Liver (tissue), 9 donors: ENCODE data around the gene SLC5A5. TPM values are rescaled to one million over a fixed set of nuclear protein-coding genes. Genes with fewer than 3 reads are reported as not detected.

Experiments used
- DNase-seq: peaks from one replicate; pipeline ENCODE4 v3.0.0-alpha.2; 2017; ENCODE audit warnings: low spot score
- H3K27ac ChIP-seq, 2 donors: one replicate each; pipeline ENCODE4 v1.7.0; 2013; ENCODE audit warnings: inconsistent platforms in 2 of 2, low read length in 2 of 2, control low read depth in 1 of 2, low read depth in 1 of 2, mild to moderate bottlenecking in 1 of 2
- H3K27me3 ChIP-seq, 4 donors: one replicate each; pipeline versions ENCODE4 v1.6.1 to v1.7.0; 2013; ENCODE audit warnings: low read length in 3 of 4, inconsistent platforms in 1 of 4, mild to moderate bottlenecking in 1 of 4, moderate library complexity in 1 of 4; ENCODE audit not compliant: control insufficient read depth in 4 of 4, insufficient read depth in 4 of 4
- H3K36me3 ChIP-seq, 4 donors: one replicate each; pipeline versions ENCODE4 v1.6.1 to v1.7.0; 2013; ENCODE audit warnings: low read length in 3 of 4, mild to moderate bottlenecking in 3 of 4, low read depth in 1 of 4, moderate library complexity in 1 of 4; ENCODE audit not compliant: control insufficient read depth in 4 of 4, insufficient read depth in 3 of 4
- H3K4me1 ChIP-seq, 4 donors: one replicate each; pipeline versions ENCODE4 v1.6.1 to v1.7.0; 2013; ENCODE audit warnings: low read length in 3 of 4, mild to moderate bottlenecking in 3 of 4, moderate library complexity in 1 of 4; ENCODE audit not compliant: control insufficient read depth in 4 of 4, insufficient read depth in 4 of 4
- H3K4me3 ChIP-seq, 3 donors: one replicate each; pipeline versions ENCODE4 v1.6.1 to v1.7.0; 2013; ENCODE audit warnings: low read length in 3 of 3, control low read depth in 1 of 3, low read depth in 1 of 3, mild to moderate bottlenecking in 1 of 3
- H3K9ac ChIP-seq, 2 donors: one replicate each; pipeline ENCODE4 v1.7.0; 2013; ENCODE audit warnings: low read length in 2 of 2, mild to moderate bottlenecking in 2 of 2, moderate library complexity in 2 of 2, control low read depth in 1 of 2, low read depth in 1 of 2
- H3K9me3 ChIP-seq, 4 donors: one replicate each; pipeline versions ENCODE4 v1.6.1 to v1.7.0; 2013; ENCODE audit warnings: low read length in 3 of 4; ENCODE audit not compliant: control insufficient read depth in 4 of 4
- ATF3 ChIP-seq: IDR thresholded peaks from 2 replicates; pipeline ENCODE4 v1.6.1; 2016; ENCODE audit warnings: antibody characterized with exemption
- CTCF ChIP-seq: fragments of 150-350 bp; IDR thresholded peaks from 2 replicates; pipeline ENCODE4 v1.5.1; 2017; ENCODE audit warnings: improper control_type of control experiment, low read depth, low read length; ENCODE audit not compliant: missing input control
- EGR1 ChIP-seq, 2 donors: IDR thresholded peaks; 2 replicates each; pipeline ENCODE4 v1.6.1; 2016 to 2018; ENCODE audit warnings: antibody characterized with exemption in 2 of 2, low read depth in 2 of 2
- FOXA1 ChIP-seq: IDR thresholded peaks from 2 replicates; pipeline ENCODE4 v1.6.1; 2016; ENCODE audit warnings: antibody characterized with exemption
- FOXA2 ChIP-seq: IDR thresholded peaks from 2 replicates; pipeline ENCODE4 v1.6.1; 2016; ENCODE audit warnings: antibody characterized with exemption
- GABPA ChIP-seq, 2 donors: IDR thresholded peaks in 1 of 2; conservative IDR thresholded peaks in 1 of 2; 2 replicates each; pipeline ENCODE4 v1.6.1; 2016; ENCODE audit warnings: antibody characterized with exemption in 2 of 2, mild to moderate bottlenecking in 1 of 2, moderate library complexity in 1 of 2
- HNF4A ChIP-seq, 2 donors: conservative IDR thresholded peaks; 2 replicates each; pipeline ENCODE4 v1.6.1; 2016; ENCODE audit warnings: antibody characterized with exemption in 2 of 2, mild to moderate bottlenecking in 2 of 2
- HNF4G ChIP-seq: IDR thresholded peaks from 2 replicates; pipeline ENCODE4 v1.6.1; 2016; ENCODE audit warnings: antibody characterized with exemption
- JUND ChIP-seq, 2 donors: IDR thresholded peaks; 2 replicates each; pipeline ENCODE4 v1.6.1; 2016; ENCODE audit warnings: antibody characterized with exemption in 2 of 2
- NR2F2 ChIP-seq: IDR thresholded peaks from 2 replicates; pipeline ENCODE4 v1.6.1; 2016; ENCODE audit warnings: antibody characterized with exemption
- RAD21 ChIP-seq, 2 donors: IDR thresholded peaks; 2 replicates each; pipeline ENCODE4 v1.6.1; 2016; ENCODE audit warnings: antibody characterized with exemption in 2 of 2, mild to moderate bottlenecking in 2 of 2
- RXRA ChIP-seq, 2 donors: IDR thresholded peaks; 2 replicates each; pipeline ENCODE4 v1.6.1; 2017 to 2018; ENCODE audit warnings: antibody characterized with exemption in 2 of 2, mild to moderate bottlenecking in 1 of 2
- SP1 ChIP-seq: IDR thresholded peaks from 2 replicates; pipeline ENCODE4 v1.6.1; 2018; ENCODE audit warnings: antibody characterized with exemption, mild to moderate bottlenecking
- TAF1 ChIP-seq: conservative IDR thresholded peaks from 2 replicates; pipeline ENCODE4 v1.6.1; 2016; ENCODE audit warnings: antibody characterized with exemption, mild to moderate bottlenecking
- YY1 ChIP-seq: IDR thresholded peaks from 2 replicates; pipeline ENCODE4 v1.6.1; 2016; ENCODE audit warnings: antibody characterized with exemption, mild to moderate bottlenecking
- ZBTB33 ChIP-seq: IDR thresholded peaks from 2 replicates; pipeline ENCODE4 v1.6.1; 2016; ENCODE audit warnings: antibody characterized with exemption
- WGBS: extraction: QIAGEN DNeasy Blood & Tissue Kit; methylation state at CpG from one replicate; pipeline ENCODE4 v1.1.7; 2013; 5-methylcytosine and 5-hydroxymethylcytosine counted together
- polyA plus RNA-seq, 2 donors: library from polyadenylated mRNA; stranded (reverse) in 1 of 2; unstranded in 1 of 2; fragments of 200-250 nt in 1 of 2; fragments of >200 nt in 1 of 2; fragmentation: Nextera tagmentation in 1 of 2; extraction: Ambion mirVana in 1 of 2; gene quantifications; one replicate each; pipeline versions ENCODE4 v1.2.1 to v1.2.3, GENCODE V29; 2013 to 2015
- total RNA-seq, 2 donors: library from RNA; depleted of rRNA; stranded (reverse); fragments of >200 nt; gene quantifications; one replicate each; pipeline ENCODE4 v1.2.3, GENCODE V29; 2014
- TF ChIP-seq, protein P1 (sequence below): IDR thresholded peaks from 2 replicates; pipeline ENCODE4 v1.6.1; 2016; ENCODE audit warnings: antibody characterized with exemption
- TF ChIP-seq, protein P2 (sequence below): IDR thresholded peaks from 2 replicates; pipeline ENCODE4 v1.6.1; 2016; ENCODE audit warnings: antibody characterized with exemption, mild to moderate bottlenecking
- donor health status: healthy.
- donor health status: healthy.
- donor health status: healthy.
- donor health status: healthy.
- donor health status: healthy.

SLC5A5 gene
- total and polyA plus RNA-seq, 4 donors: 0.09 TPM; not detected in 3

DNA sequence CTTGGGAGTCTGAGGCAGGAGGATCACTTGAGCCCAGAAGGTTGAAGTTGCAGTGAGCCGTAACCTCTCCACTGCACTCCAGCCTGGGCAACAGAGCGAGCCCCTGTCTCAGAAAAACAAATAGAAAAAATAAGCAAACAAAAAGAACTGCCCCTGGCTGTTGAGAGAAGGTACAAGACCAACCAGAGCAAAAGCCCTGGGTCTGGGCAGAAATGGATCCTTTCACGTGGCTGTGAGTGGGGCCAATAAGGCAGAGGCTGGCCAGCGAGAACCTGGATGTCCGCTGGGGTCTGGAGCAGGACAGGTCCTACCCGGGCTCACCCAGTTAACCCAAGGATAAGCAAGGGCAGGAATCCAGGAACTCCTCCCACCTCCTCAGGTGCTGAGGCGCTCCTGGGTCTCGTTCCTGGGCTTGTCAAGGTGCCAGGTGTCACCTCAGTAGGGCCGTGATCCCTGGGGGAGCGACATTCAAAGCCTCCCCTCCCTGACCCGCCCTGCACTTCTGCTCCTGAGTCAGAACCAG lies 4.7 kb upstream of the SLC5A5 start:
- Histone ChIP-seq H3K36me3 (peaks cover 13 to 26% (median 19%) of the 10 kb centered on the region in 4 donors), H3K9me3 (no peaks in the 10 kb centered on the region), H3K4me1 (peaks cover 0 to 3% (median 1%) of the 10 kb centered on the region in 4 donors), H3K27ac (no peak overlapping the region), H3K4me3 (no peak overlapping the region), H3K9ac (no peak overlapping the region), H3K27me3 (peaks cover 0 to 5% (median 3%) of the 10 kb centered on the region in 4 donors)
- TF ChIP-seq, protein P1, sequence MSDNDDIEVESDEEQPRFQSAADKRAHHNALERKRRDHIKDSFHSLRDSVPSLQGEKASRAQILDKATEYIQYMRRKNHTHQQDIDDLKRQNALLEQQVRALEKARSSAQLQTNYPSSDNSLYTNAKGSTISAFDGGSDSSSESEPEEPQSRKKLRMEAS: no peak
- no peak for TF ChIP-seq ZBTB33
- no peak for TF ChIP-seq HNF4G
- TF ChIP-seq CTCF: no peak
- no peak for TF ChIP-seq FOXA2
- no peak for TF ChIP-seq HNF4A (conservative IDR thresholded peaks at IDR 0.05)
- TF ChIP-seq RXRA (IDR thresholded peaks at IDR 0.05): no peak
- no peak for TF ChIP-seq SP1
- no peak for TF ChIP-seq ATF3
- 63% methylated on average over 11 of the region's 11 CpGs for WGBS
- no peak for DNase-seq

- H3K9ac ChIP-seq: no peak overlapping the region
- H3K27ac ChIP-seq: no peak overlapping the region
- H3K36me3 ChIP-seq: peaks cover 1 to 12% (median 5%) of the 10 kb centered on the region in 4 donors
- TF ChIP-seq HNF4A (conservative IDR thresholded peaks at IDR 0.05) (no peak), RXRA (IDR thresholded peaks at IDR 0.05) (no peak), FOXA1 (no peak), ZBTB33 (no peak), RAD21 (IDR thresholded peaks at IDR 0.05) (no peak), CTCF (no peak), EGR1 (IDR thresholded peaks at IDR 0.05; ENCODE audit: low read depth in 2 of 2) (no peak), HNF4G (no peak), ATF3 (no peak), JUND (IDR thresholded peaks at IDR 0.05) (no peak), GABPA (IDR thresholded peaks at IDR 0.05 in 1 of 2, conservative IDR thresholded peaks at IDR 0.05 in 1 of 2) (no peak), TAF1 (no peak), SP1 (no peak), FOXA2 (no peak), NR2F2 (no peak), YY1 (no peak)
- TF ChIP-seq, protein P1: no peak
- TF ChIP-seq, protein P2, sequence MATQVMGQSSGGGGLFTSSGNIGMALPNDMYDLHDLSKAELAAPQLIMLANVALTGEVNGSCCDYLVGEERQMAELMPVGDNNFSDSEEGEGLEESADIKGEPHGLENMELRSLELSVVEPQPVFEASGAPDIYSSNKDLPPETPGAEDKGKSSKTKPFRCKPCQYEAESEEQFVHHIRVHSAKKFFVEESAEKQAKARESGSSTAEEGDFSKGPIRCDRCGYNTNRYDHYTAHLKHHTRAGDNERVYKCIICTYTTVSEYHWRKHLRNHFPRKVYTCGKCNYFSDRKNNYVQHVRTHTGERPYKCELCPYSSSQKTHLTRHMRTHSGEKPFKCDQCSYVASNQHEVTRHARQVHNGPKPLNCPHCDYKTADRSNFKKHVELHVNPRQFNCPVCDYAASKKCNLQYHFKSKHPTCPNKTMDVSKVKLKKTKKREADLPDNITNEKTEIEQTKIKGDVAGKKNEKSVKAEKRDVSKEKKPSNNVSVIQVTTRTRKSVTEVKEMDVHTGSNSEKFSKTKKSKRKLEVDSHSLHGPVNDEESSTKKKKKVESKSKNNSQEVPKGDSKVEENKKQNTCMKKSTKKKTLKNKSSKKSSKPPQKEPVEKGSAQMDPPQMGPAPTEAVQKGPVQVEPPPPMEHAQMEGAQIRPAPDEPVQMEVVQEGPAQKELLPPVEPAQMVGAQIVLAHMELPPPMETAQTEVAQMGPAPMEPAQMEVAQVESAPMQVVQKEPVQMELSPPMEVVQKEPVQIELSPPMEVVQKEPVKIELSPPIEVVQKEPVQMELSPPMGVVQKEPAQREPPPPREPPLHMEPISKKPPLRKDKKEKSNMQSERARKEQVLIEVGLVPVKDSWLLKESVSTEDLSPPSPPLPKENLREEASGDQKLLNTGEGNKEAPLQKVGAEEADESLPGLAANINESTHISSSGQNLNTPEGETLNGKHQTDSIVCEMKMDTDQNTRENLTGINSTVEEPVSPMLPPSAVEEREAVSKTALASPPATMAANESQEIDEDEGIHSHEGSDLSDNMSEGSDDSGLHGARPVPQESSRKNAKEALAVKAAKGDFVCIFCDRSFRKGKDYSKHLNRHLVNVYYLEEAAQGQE: no peak
- H3K4me1 ChIP-seq: peaks cover 0 to 2% (median under 1%) of the 10 kb centered on the region in 4 donors
- H3K4me3 ChIP-seq: no peak overlapping the region
- WGBS: 62% methylated on average over 6 of the region's 6 CpGs
- no peaks in the 10 kb centered on the region for H3K9me3 ChIP-seq
- no peak for DNase-seq
- peaks cover 3 to 7% (median 5%) of the 10 kb centered on the region in 4 donors for H3K27me3 ChIP-seq
These were observed 3.1 kb upstream of the SLC5A5 start for GRCh38 chr19:17868669-17869068.
